ENCODE results near the gene CREB5.

The CREB5 gene

GRCh38 chr7:28507525-28508282, 95.4 kb downstream of the CREB5 start:
- TF ChIP-seq, protein P1, sequence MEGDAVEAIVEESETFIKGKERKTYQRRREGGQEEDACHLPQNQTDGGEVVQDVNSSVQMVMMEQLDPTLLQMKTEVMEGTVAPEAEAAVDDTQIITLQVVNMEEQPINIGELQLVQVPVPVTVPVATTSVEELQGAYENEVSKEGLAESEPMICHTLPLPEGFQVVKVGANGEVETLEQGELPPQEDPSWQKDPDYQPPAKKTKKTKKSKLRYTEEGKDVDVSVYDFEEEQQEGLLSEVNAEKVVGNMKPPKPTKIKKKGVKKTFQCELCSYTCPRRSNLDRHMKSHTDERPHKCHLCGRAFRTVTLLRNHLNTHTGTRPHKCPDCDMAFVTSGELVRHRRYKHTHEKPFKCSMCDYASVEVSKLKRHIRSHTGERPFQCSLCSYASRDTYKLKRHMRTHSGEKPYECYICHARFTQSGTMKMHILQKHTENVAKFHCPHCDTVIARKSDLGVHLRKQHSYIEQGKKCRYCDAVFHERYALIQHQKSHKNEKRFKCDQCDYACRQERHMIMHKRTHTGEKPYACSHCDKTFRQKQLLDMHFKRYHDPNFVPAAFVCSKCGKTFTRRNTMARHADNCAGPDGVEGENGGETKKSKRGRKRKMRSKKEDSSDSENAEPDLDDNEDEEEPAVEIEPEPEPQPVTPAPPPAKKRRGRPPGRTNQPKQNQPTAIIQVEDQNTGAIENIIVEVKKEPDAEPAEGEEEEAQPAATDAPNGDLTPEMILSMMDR (IDR thresholded peaks at IDR 0.05; ENCODE audit: poor library complexity, severe bottlenecking) = no peak
- H3K27ac ChIP-seq (ENCODE audit: poor library complexity, severe bottlenecking) = no peak overlapping the region
- no peaks in the 10 kb centered on the region for H3K4me1 ChIP-seq (ENCODE audit: insufficient read depth, poor library complexity, severe bottlenecking)
- ATAC-seq (ENCODE audit: low read depth) (no peak), DNase-seq (ENCODE audit: low spot score) (no peak)
- no peaks in the 10 kb centered on the region for H3K9me3 ChIP-seq (ENCODE audit: severe bottlenecking)
- no peaks in the 10 kb centered on the region for H3K27me3 ChIP-seq (ENCODE audit: insufficient read depth, poor library complexity, severe bottlenecking)
- H3K4me3 ChIP-seq (ENCODE audit: severe bottlenecking) = no peak overlapping the region
- no peaks in the 10 kb centered on the region for H3K36me3 ChIP-seq (ENCODE audit: low read depth)

DNA sequence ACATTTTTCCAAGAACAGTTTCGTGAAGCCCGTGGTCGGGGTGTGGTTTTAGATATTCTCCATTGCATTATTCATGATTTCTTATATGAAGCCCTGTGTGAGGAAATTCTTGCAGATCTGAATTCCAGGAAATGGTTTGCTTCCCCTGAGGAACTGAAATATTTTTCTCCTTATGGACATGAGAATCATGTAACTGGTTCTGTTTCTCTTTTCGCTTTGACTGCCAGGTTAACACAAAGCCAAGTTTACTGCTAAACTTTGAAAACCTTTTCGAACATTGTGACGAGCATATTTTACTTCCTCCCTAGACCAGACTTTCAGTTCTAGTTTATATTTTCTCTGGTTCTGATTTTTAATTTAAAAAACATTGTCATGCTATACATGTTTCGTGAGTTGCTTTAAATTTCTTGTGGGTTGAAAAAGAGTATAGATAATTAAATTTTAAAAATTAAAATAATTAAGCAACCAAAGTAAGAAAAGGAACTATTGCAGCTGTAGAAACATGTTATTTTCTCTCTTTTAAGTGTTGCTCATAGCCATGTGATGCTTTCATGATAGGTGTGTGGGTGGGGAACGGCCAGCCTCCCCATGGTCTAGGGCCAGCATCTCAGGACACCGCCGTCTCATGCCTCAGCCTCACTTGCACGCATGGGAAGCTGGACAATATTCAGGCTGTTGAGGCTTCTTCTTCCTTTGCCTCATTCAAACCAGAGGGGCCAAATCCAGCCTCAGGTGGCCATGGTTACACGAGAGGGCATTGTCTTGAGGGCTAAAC, 97.1 kb downstream of the CREB5 start:
- Histone ChIP-seq H3K9me3 (ENCODE audit: severe bottlenecking) (no peaks in the 10 kb centered on the region), H3K4me1 (ENCODE audit: insufficient read depth, poor library complexity, severe bottlenecking) (no peaks in the 10 kb centered on the region), H3K27me3 (ENCODE audit: insufficient read depth, poor library complexity, severe bottlenecking) (no peaks in the 10 kb centered on the region), H3K4me3 (ENCODE audit: severe bottlenecking) (no peak overlapping the region), H3K36me3 (ENCODE audit: low read depth) (no peaks in the 10 kb centered on the region), H3K27ac (ENCODE audit: poor library complexity, severe bottlenecking) (no peak overlapping the region)
- ATAC-seq (ENCODE audit: low read depth) (no peak), DNase-seq (ENCODE audit: low spot score) (no peak)
- TF ChIP-seq, protein P1 (IDR thresholded peaks at IDR 0.05; ENCODE audit: poor library complexity, severe bottlenecking) = no peak

GRCh38 chr7:28510026-28510369, 97.7 kb downstream of the CREB5 start:
- no peak overlapping the region for H3K4me3 ChIP-seq (ENCODE audit: severe bottlenecking)
- no peaks in the 10 kb centered on the region for H3K36me3 ChIP-seq (ENCODE audit: low read depth)
- no peaks in the 10 kb centered on the region for H3K27me3 ChIP-seq (ENCODE audit: insufficient read depth, poor library complexity, severe bottlenecking)
- no peak for DNase-seq (ENCODE audit: low spot score)
- no peaks in the 10 kb centered on the region for H3K9me3 ChIP-seq (ENCODE audit: severe bottlenecking)
- no peak overlapping the region for H3K27ac ChIP-seq (ENCODE audit: poor library complexity, severe bottlenecking)
- H3K4me1 ChIP-seq (ENCODE audit: insufficient read depth, poor library complexity, severe bottlenecking) = no peaks in the 10 kb centered on the region
- TF ChIP-seq, protein P1 (IDR thresholded peaks at IDR 0.05; ENCODE audit: poor library complexity, severe bottlenecking) = no peak
- no peak for ATAC-seq (ENCODE audit: low read depth)

DNA sequence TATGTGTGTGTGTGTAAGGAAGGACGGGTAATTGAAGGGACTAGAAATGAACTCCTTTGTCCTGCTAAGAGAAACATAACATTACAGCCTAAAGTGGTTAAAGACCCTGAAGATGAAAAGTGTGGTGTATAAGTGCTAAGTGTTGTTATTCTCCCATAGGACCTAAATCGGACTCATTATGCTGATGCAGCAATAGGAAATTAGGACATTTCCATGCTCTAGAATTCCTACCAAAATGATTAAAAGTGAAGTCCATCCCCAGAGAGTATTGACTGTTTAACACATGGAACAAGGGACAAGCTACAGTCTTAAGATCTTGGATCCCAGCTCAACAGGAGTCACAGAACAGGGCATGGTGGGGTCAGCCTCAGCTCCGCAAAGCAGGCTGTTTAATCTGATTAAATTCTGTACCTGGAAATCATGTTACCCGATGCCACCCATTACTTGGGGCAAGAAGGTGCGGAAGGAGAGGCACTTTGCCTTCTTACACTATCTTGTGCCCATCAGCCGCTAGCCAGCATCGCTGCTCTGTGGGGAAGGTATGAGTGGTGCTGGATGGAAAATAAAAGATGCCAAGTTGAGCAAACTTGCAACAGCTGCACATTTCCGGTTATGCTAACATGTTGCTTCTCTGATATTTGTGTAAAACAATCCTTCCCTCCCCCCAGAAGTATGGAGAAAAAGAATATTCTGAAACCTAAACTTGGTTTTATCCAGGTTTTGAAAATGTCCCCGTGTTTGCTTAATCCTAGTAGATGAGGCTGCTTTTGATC, 100.5 kb downstream of the CREB5 start:
- Histone ChIP-seq H3K4me3 (ENCODE audit: severe bottlenecking) (no peak overlapping the region), H3K36me3 (ENCODE audit: low read depth) (no peaks in the 10 kb centered on the region), H3K27me3 (ENCODE audit: insufficient read depth, poor library complexity, severe bottlenecking) (no peaks in the 10 kb centered on the region), H3K27ac (ENCODE audit: poor library complexity, severe bottlenecking) (no peak overlapping the region), H3K9me3 (ENCODE audit: severe bottlenecking) (no peaks in the 10 kb centered on the region), H3K4me1 (ENCODE audit: insufficient read depth, poor library complexity, severe bottlenecking) (no peaks in the 10 kb centered on the region)
- TF ChIP-seq, protein P1 (IDR thresholded peaks at IDR 0.05; ENCODE audit: poor library complexity, severe bottlenecking) = no peak
- ATAC-seq (ENCODE audit: low read depth) (no peak), DNase-seq (ENCODE audit: low spot score) (no peak)

Data from RWPE2 (cell line).